ENCODE data around the gene ZP4.

DNA sequence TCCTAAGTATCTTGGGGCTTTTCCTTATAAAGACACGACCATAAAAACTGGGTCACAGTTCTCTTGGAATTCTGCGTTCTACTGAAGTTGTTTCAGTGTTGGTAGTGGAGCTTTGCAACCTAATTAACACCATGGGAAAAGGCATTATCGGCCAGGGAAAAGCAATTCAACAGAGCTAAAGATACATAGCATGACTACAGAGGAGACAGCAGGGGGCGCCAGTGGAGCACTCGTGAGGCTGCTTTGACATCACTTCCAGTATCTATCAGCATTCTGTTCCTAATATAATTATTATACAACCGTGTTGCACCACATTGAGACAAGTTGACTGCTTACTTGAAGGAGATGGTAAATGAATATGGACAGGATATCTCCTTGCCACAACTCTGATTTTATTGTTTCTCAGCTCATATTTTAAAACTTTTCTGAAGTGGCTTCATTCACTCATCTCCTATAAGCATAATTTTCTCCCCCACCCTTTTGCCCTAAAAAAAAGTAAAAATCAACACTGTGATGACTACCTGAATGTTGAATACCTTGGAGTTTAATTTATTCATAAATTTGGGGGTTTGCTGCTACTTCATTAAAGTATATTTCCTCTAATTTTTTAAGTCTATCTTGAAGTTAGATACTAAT, 39.4 kb downstream of the ZP4 start:
- TF ChIP-seq RFX5 (IDR thresholded peaks at IDR 0.05; ENCODE audit: low read depth, low read length) (no peak), POLR2A (IDR thresholded peaks at IDR 0.05; ENCODE audit: low read depth, low read length) (no peak), BHLHE40 (IDR thresholded peaks at IDR 0.05; ENCODE audit: low read depth, low read length) (no peak), RAD21 (IDR thresholded peaks at IDR 0.05; ENCODE audit: low read length) (peak; percentile 69), CHD1 (IDR thresholded peaks at IDR 0.05; ENCODE audit: low read depth, low read length) (no peak)
- TF ChIP-seq, protein P1, sequence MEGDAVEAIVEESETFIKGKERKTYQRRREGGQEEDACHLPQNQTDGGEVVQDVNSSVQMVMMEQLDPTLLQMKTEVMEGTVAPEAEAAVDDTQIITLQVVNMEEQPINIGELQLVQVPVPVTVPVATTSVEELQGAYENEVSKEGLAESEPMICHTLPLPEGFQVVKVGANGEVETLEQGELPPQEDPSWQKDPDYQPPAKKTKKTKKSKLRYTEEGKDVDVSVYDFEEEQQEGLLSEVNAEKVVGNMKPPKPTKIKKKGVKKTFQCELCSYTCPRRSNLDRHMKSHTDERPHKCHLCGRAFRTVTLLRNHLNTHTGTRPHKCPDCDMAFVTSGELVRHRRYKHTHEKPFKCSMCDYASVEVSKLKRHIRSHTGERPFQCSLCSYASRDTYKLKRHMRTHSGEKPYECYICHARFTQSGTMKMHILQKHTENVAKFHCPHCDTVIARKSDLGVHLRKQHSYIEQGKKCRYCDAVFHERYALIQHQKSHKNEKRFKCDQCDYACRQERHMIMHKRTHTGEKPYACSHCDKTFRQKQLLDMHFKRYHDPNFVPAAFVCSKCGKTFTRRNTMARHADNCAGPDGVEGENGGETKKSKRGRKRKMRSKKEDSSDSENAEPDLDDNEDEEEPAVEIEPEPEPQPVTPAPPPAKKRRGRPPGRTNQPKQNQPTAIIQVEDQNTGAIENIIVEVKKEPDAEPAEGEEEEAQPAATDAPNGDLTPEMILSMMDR (conservative IDR thresholded peaks at IDR 0.05; ENCODE audit: low read depth, low read length) = peak; percentile 63
- TF ChIP-seq, protein P2, sequence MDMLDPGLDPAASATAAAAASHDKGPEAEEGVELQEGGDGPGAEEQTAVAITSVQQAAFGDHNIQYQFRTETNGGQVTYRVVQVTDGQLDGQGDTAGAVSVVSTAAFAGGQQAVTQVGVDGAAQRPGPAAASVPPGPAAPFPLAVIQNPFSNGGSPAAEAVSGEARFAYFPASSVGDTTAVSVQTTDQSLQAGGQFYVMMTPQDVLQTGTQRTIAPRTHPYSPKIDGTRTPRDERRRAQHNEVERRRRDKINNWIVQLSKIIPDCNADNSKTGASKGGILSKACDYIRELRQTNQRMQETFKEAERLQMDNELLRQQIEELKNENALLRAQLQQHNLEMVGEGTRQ (IDR thresholded peaks at IDR 0.05; ENCODE audit: low read depth, low read length) = no peak

Data from IMR-90 (cell line).